NCI-H1436 treated with DMSO at 0.1 percent for 48 hours (cell line): ENCODE measurements around the gene STIMATE.

Experiments used
- DNase-seq: peaks from one replicate; lab custom pipeline; 2025; lab: John Stamatoyannopoulos, UW

Gene STIMATE

DNA sequence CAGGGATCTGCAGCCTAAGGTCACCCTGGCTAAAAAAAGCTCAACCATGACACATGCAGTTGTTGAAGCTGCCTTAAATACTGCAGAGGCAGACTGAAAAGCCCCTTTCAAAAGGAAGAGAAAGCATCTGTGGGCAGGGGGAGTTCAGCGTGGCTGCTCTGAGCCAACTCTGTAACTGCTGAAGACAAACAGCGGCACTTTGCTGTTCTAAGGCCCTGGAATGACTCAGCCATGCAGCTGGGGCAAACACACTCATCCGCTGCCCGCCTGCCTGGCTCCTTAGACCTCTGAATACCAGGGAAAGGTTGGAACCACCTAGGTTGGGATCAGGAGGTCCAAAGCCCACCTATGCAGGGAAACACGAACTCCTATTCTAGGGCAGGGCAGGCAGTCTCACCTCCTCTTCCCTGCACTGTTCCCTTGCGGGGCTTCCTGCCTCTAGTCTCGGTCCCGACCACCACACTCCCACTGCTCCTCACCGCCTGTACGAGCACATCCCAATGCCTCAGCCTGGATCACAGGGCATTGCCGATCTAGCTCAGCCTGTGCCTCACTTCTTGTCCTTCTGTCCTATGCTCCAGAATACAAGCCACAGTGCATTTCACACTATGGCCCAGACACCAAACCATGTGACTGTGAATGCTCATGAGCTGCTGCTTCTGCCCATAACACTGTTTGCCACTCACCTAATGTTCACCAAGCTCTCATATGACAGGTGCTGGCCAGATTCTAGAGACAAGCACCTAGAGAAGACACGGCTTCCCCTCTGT lies 56.0 kb downstream of the STIMATE start:
- DNase-seq: no peak

- DNase-seq: no peak
Observed at GRCh38 chr3:52839892-52840545, 57.3 kb downstream of the STIMATE start.

DNA sequence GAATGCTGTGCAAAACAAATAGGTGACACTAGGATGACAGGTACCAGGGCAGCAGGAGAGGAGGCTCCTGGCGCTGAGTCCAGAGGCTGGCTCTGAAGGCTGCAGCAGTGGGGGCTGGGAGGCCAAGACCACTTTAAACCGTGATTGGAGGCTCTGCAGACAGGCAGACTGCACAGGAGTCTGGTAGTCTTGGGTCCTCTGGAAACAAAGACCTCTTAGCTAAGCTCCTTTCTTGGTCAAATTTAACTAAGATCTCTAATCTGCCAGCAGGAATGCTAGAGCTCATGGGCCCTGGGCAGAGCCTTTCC lies 58.1 kb downstream of the STIMATE start:
- no peak for DNase-seq

- no peak for DNase-seq
Observed at GRCh38 chr3:52838561-52839267, 58.6 kb downstream of the STIMATE start.

GRCh38 chr3:52836986-52837385 lies 60.4 kb downstream of the STIMATE start:
- no peak for DNase-seq

- no peak for DNase-seq
Observed at GRCh38 chr3:52836471-52836845, 60.9 kb downstream of the STIMATE start.

GRCh38 chr3:52835766-52836470 lies 61.4 kb downstream of the STIMATE start:
- no peak for DNase-seq

DNA sequence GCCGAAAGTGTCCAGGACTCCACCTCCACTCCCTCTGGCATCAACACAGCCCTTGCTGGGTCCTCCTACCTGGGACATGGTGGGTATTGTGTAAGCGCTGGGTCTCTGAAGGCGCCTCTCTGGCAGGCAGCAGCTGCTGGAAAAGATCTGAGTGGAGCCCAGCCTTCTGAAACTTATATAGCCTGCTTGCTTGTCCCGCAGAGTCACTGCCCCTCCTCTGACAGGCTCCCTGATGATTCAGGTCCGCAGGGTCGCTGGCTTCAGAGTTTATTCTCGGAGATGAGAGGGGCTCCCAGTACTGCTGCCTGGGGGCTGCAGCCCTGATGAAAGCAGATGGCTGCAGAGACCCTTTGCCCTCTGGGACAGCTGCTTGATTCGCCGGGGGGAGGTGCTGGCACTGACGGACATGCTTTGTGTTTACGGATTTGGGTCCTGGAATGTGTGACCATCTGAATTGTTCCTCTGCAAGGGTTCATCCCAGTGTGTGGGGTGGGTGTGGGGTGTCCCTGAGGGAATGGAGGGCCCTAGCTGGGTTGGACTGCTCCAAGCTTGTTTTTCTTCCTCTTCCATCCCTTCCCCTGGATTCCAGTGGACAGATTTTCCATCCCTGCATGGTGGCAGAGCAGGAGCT lies 62.4 kb downstream of the STIMATE start, which contains the start of gene MUSTN1:
Gene MUSTN1 (minus strand): TSS at position 149 of the 631 bp plus-strand sequence. CDS start 71 bp downstream, at position 78.
- DNase-seq: no peak

DNA sequence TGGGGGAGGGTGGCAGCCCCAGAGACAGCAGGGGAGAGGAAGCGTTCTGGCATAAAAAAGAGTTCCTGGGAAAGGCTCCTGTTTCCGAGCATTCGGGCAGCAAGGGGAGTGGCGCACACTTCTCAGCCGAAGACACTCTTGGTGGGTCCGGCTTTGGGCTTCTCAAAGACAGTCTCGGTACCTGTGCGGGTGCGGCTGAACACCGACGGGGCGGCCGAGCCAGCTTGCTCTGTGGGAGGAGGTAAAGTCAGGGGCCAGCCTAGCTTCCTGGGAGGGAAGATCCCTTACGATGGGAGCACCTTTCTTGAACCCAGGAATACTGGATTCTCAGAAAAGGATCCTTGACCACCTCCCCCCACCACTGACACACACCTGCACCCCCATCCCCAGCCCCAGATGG lies 64.1 kb downstream of the STIMATE start:
- no peak for DNase-seq

- DNase-seq: no peak
Observed at GRCh38 chr3:52831500-52832301, 65.6 kb downstream of the STIMATE start.

- no peak for DNase-seq
Observed at GRCh38 chr3:52830535-52831258, 66.7 kb downstream of the STIMATE start, which contains the start of gene ITIH4. Gene ITIH4 (minus strand): TSS chr3:52830672. CDS start chr3:52830642, 30 bp downstream.

GRCh38 chr3:52829906-52830463 lies 67.4 kb downstream of the STIMATE start:
- DNase-seq: no peak

GRCh38 chr3:52829482-52829881 lies 67.9 kb downstream of the STIMATE start:
- DNase-seq: no peak

DNA sequence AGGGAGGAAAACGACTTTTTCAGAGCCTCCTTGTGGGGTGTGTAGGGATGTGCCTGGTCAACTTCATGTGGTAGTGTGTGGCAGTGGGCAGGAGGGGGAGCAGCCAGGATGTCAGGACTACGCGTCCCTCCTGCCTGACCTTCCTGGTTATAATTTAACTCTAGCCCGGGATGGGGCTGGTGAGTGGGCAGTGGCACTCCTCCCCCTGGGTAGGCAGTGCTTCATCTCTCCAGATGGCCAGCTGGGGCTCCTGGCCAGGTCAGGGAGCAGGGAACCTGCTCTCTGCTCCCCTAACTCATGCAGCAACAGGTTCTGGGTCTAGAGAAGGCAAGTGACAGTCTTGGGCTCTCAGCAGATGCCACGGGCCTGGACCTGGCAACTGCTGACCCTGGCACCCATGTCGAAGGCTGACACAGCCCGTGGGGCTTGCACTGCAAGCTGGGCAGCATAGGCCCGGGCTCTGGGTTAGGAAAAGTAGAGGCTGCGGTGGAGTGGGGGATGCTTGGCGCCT lies 69.4 kb downstream of the STIMATE start:
- DNase-seq: no peak

GRCh38 chr3:52827441-52827840 lies 69.9 kb downstream of the STIMATE start:
- no peak for DNase-seq

GRCh38 chr3:52824037-52824436 lies 73.3 kb downstream of the STIMATE start:
- no peak for DNase-seq

GRCh38 chr3:52822363-52822762 lies 75.0 kb downstream of the STIMATE start:
- DNase-seq: no peak

- no peak for DNase-seq
Observed at GRCh38 chr3:52820736-52821135, 76.6 kb downstream of the STIMATE start.

DNA sequence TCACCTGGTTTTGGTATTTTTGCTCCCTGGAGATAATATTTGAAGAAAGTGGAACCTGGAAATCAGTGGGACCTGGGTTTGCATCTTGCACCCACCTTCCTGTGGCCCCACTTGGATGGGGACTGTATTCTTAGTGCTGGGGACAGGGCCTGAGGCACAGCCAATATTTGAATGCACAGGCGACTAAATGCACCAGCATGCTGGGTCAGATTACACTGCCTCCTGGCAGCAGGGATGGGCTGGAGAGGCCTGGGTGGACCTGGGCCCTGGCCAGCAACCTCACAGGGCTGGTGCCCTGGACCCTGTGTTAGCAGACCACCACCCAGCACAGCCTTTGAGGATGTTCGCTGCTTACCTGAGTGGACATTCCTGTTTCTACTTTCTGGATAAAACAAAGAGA lies 77.4 kb downstream of the STIMATE start:
- no peak for DNase-seq

DNA sequence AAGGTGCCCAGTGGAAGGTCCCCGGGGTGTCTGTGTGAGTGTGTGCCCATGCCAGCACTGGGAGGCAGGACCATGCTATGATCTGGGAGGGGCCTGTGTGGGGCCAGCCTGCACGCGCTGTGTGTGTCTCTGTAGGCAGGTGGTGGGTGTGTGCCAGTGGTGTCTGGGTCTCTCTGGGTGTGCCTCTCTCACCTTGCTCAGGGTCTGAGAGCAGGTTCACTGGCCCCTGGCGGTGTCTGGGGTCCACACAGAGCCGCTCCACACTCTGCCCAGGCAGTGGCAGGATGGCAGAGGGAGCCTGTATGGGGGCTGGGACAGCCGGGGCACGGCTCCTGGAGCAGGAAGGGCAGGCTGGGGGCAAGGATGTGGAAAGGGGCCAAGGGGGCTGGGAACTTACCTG lies 79.5 kb downstream of the STIMATE start:
- no peak for DNase-seq
